ENCODE results near the gene AFAP1. TPM values are rescaled to one million over a fixed set of nuclear protein-coding genes. Genes with fewer than 3 reads are reported as not detected.

Gene AFAP1
- total and polyA plus RNA-seq, 8 donors, result 3.2 to 15.9 (median 6.3) TPM

DNA sequence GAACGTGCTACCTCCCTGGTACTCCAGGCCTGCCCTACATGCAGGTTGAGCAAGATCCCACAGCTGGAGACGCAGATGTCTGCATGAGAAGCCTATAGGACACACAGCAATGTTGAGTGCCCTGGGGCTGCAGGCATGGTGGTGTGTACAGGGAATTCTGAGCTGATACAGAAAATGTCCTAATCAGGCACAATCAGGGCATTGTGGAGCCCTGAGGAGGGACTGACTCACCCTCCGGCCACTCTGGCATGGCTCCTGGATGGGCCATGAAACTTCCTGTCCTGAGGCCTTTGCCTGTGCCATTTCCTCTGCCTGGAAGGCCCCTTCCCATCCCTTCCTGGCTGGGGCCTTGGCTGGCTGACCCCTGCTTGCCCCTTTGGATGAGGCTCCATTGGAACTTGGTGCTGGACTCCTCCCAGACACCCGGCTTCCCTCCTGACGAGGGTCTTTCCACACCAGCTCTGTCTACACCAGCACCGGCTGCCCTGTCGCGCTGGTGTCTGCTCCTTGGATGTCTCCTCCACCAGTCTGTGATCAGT, 16.7 kb upstream of the AFAP1 start:
- Histone ChIP-seq H3K4me3 (no peak overlapping the region), H3K27me3 (no peaks in the 10 kb centered on the region), H3K4me1 (no peaks in the 10 kb centered on the region), H3K36me3 (no peaks in the 10 kb centered on the region), H3K27ac (peak overlapping the region in 2 of 4 donors; percentile 34 to 55), H3K9me3 (no peaks in the 10 kb centered on the region)
- ATAC-seq (peak; percentile 56 to 77 (median 62)), FAIRE-seq (no peak), DNase-seq (peak in 1 of 6 donors; percentile 39)
- 74 to 81% methylated on average over 8 of the region's 8 CpGs for WGBS, 2 donors
- TF ChIP-seq, protein P1, sequence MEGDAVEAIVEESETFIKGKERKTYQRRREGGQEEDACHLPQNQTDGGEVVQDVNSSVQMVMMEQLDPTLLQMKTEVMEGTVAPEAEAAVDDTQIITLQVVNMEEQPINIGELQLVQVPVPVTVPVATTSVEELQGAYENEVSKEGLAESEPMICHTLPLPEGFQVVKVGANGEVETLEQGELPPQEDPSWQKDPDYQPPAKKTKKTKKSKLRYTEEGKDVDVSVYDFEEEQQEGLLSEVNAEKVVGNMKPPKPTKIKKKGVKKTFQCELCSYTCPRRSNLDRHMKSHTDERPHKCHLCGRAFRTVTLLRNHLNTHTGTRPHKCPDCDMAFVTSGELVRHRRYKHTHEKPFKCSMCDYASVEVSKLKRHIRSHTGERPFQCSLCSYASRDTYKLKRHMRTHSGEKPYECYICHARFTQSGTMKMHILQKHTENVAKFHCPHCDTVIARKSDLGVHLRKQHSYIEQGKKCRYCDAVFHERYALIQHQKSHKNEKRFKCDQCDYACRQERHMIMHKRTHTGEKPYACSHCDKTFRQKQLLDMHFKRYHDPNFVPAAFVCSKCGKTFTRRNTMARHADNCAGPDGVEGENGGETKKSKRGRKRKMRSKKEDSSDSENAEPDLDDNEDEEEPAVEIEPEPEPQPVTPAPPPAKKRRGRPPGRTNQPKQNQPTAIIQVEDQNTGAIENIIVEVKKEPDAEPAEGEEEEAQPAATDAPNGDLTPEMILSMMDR (IDR thresholded peaks at IDR 0.05), result no peak
- intact Hi-C loops (cut with DNase I), result no loop called here

DNA sequence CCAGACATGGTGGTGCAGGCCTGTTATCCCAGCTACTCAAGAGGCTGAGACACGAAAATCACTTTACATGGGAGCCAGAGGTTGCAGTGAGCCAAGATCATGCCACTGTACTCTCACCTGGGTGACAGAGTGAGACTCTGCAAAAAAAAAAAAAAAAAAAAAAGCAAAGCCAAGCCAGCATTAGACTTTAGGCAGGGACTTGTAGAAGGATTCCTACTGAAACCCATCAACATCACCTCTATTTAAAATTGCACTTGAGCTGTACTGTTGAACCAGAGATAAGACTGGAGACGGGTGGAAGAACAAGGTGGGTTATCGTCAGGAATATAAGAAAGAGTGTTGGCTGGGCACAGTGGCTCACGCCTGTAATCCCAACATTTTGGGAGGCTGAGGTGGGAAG, 15.7 kb upstream of the AFAP1 start:
- FAIRE-seq (no peak), ATAC-seq (no peak), DNase-seq (no peak)
- intact Hi-C loops (cut with DNase I), result no loop called here
- TF ChIP-seq, protein P1 (IDR thresholded peaks at IDR 0.05), result no peak
- no peaks in the 10 kb centered on the region for H3K36me3 ChIP-seq
- 75 to 88% methylated on average over 4 of the region's 4 CpGs for WGBS, 2 donors
- H3K4me3 ChIP-seq, result no peak overlapping the region
- no peak overlapping the region for H3K27ac ChIP-seq
- no peaks in the 10 kb centered on the region for H3K9me3 ChIP-seq
- H3K4me1 ChIP-seq, result no peaks in the 10 kb centered on the region
- H3K27me3 ChIP-seq, result no peaks in the 10 kb centered on the region

DNA sequence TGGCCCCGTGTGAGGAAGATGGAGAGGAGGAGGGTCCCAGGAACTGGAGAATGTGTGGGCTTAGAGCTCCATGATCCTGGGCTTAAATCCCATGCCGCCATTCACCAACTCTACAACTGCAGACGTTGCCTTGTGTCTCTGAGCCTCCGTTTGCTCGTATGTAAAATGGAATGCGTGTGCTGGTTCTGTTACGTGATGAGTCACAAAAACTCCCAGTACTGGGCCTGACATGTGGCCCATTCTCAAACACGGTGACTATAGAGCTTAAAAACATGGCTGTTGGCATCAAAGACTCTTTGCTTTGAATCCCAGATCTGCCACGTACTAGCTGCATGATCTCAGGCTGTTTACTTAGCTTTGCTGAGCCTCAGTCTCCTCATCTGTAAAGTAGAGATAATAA, 13.0 kb upstream of the AFAP1 start:
- intact Hi-C loops (cut with DNase I), result no loop called here
- H3K36me3 ChIP-seq, result no peaks in the 10 kb centered on the region

DNA sequence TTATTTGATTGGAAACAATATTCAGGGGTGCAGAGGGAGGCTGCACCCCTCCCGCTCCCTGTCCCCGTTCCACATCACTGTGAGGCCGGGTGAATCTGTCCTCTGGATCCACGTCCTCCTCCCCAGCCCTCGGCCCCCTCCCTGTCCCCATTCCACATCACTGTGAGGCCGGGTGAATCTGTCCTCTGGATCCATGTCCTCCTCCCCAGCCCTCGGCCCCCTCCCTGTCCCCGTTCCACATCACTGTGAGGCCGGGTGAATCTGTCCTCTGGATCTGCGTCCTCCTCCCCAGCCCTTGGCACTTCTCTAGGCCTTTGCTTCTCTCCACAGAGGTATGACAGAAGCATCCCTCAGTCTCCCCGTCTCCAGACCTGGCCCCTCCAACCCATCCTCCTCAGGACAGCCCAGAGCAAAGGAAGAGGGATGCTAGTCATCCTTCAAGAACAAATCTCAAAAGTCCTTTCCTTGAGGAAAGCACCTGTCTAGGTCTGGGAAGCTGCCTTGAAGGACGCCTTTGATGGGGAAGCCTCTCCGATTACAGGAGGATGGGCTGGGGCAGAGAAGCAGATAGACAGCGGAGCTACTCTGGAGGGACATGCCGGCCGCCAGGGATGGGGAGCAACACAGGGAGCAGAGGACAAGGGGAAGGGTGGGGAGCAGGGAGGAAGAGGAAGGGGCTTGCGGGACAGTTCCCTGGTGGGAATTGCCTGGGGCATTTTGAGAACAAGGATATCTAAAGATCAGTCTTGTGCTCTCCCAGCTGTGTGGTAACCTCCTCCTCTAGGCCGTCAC, 10.8 kb upstream of the AFAP1 start:
- ATAC-seq (no peak), FAIRE-seq (no peak), DNase-seq (no peak)
- no peak overlapping the region for H3K27ac ChIP-seq
- TF ChIP-seq, protein P1 (IDR thresholded peaks at IDR 0.05), result no peak
- H3K4me3 ChIP-seq, result no peak overlapping the region
- 86 to 89% methylated on average over 17 to 18 of the region's 18 CpGs for WGBS, 2 donors
- intact Hi-C loops (cut with DNase I), result no loop called here
- H3K9me3 ChIP-seq, result no peaks in the 10 kb centered on the region
- no peaks in the 10 kb centered on the region for H3K4me1 ChIP-seq
- no peaks in the 10 kb centered on the region for H3K36me3 ChIP-seq
- no peaks in the 10 kb centered on the region for H3K27me3 ChIP-seq

More for the DNA sequence above, 13.0 kb upstream of the AFAP1 start:
- DNase-seq (no peak), ATAC-seq (no peak), FAIRE-seq (no peak)
- TF ChIP-seq, protein P1 (IDR thresholded peaks at IDR 0.05), result no peak
- no peak overlapping the region for H3K27ac ChIP-seq
- H3K27me3 ChIP-seq, result no peaks in the 10 kb centered on the region
- no peak overlapping the region for H3K4me3 ChIP-seq
- H3K4me1 ChIP-seq, result no peaks in the 10 kb centered on the region
- WGBS, 2 donors, result 84 to 90% methylated on average over 9 of the region's 9 CpGs
- no peaks in the 10 kb centered on the region for H3K9me3 ChIP-seq

DNA sequence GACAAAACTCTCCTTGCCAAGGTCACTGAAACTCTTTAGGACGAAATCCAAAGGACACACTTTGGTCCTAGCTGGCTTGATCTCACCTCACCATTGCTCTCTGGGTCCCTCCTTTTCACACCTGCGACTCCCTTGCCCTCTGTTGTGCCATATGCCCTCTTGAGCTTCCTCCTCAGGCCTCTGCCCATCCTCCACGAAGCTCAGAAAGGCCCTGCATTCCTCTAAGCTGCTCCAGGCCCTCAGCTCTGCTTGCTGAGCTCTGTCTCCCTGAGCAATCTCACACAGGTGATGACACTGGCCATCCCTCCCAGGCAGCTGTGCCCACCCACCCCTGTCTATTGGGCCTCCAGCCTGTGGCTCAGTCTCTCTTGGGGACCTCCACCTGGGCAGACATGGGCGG, 10.1 kb upstream of the AFAP1 start:
- WGBS, 2 donors, result 51 to 57% methylated on average over 4 of the region's 4 CpGs
- Histone ChIP-seq H3K4me1 (no peaks in the 10 kb centered on the region), H3K9me3 (no peaks in the 10 kb centered on the region), H3K4me3 (no peak overlapping the region), H3K27ac (no peak overlapping the region), H3K36me3 (no peaks in the 10 kb centered on the region), H3K27me3 (no peaks in the 10 kb centered on the region)
- intact Hi-C loops (cut with DNase I), result no loop called here
- DNase-seq (no peak), ATAC-seq (no peak), FAIRE-seq (no peak)
- TF ChIP-seq, protein P1 (IDR thresholded peaks at IDR 0.05), result no peak
